Measurements from ENCODE around the gene GDI2.
"Not testable (repeated sequence)": the region's sequence is repeated elsewhere in the genome, so short reads cannot be mapped to it uniquely, and the experiment has no call there.

The GDI2 gene

GRCh38 chr10:5826511-5826910 is 13.3 kb upstream of the GDI2 start:
- DNase-seq = not testable (repeated sequence)

- peak; percentile 88 for DNase-seq
Observed at GRCh38 chr10:5818894-5819293, 5.7 kb upstream of the GDI2 start.

DNA sequence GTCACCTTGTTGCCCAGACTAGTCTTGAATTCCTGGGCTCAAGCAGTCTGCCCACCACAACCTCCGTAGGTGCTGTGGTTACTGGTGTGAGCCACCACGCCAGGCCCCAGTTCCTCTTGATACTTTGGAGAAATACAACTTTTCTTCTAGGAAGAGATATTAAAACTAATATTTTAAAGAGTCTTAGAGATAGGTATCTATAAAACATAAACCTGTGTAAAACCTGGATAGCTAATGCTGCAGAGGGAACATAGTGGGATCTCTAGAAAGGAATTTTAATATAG is 4.8 kb upstream of the GDI2 start:
- DNase-seq = peak; percentile 28

- DNase-seq = peak; percentile 95
Observed at GRCh38 chr10:5817322-5818047, 4.3 kb upstream of the GDI2 start.

DNA sequence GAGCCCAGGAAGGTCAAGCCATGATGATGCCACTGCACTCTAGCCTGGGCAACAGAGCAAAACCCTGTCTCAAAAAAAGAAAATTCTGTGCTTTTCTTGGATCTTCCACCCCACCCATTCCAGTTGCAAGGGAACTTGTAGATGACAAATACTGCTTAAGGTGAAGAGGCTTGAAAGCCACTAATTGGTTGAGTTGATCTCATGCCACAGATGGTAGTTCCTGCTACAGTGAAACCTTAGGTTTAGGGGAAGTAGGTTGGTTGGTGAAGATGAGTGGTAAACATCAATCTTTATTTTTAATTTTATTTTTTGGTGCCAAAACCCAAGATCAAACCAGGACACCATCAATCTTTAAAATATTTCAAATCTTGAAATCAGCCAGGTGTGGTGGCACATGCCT is 2.9 kb upstream of the GDI2 start:
- DNase-seq = peak; percentile 85

DNA sequence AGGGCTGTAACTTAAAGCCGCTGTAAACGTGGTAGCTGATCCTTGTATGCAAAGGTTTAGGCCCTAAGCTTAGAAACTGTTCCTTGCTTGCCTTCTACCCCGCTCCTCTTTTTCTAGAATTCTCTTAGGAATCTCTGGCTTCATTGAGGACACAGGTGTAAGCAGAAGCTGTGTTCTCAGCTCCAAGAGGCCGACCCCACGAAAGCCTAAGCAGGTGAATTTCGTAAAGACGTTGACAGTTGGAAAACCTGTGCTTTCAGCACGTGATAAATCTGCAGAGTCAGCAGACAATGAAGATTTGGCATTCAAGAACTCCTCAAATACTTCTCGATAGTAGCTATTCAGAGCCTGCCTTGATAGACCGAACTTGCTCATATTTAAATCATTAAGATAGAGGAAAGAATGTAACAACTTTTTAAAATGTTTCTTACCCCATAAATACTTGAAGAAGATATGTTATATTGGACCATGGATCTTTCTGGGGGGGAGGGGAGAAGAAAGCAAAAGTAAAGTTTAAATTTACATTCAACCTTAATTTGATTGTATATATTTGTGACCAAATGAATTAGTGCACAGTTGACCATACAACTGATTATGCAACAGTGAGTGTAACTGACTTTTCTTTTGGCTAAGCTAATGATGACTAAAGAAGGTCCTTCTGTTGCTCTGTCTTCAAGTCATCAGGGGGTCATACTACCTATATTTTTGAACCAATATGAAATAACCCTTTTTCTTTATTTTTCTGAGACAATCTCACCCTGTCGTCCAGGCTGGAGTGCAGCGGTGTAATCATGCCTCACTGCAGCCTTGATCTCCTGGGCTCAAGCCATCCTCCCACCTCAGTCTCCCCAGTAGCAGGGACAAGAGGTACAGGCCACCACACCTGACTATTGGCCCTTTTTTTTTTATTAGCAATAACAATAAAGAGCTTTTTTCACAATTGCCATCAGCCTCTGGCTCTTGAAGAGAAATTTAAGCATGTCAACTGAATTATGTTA is 1.2 kb upstream of the GDI2 start:
- DNase-seq = peak; percentile 65

DNA sequence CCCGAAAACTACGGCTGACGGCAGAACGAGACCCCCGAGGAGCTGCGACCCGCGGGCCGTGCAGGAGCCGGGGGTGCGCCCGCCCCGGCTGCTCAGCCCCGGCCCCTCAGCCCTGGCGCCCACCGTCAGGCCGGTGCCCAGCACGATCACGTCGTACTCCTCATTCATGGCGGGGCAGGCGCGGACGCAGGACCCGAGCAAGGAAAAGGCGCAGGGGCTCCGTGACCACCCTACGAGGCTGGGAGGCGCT is 218 bp downstream of the GDI2 start:
- DNase-seq = no peak

GRCh38 chr10:5812283-5813090 is 747 bp downstream of the GDI2 start:
- no peak for DNase-seq

DNA sequence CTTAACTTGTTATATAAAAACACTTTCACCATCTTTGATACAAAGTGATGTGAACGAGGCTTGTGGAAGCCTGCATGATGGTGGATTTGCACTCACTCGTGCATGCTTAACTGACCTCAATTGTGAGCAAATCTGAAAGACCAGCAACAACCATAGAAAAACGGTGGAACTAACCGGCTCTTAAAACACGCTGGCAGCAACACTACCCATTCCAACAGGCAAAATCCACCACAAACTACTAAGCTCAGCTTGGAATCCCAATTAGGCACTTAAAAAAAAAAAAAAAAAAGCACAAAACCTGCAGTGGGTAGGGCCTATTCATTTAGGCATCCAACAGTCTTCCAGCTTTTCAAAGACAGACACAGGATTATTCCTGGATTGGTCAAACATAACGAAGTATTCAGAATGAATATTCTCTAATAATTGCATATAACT is 1.8 kb downstream of the GDI2 start:
- no peak for DNase-seq

- no peak for DNase-seq
Observed at GRCh38 chr10:5810225-5810624, 3.0 kb downstream of the GDI2 start.

- DNase-seq = no peak
Observed at GRCh38 chr10:5809527-5810154, 3.6 kb downstream of the GDI2 start.

DNA sequence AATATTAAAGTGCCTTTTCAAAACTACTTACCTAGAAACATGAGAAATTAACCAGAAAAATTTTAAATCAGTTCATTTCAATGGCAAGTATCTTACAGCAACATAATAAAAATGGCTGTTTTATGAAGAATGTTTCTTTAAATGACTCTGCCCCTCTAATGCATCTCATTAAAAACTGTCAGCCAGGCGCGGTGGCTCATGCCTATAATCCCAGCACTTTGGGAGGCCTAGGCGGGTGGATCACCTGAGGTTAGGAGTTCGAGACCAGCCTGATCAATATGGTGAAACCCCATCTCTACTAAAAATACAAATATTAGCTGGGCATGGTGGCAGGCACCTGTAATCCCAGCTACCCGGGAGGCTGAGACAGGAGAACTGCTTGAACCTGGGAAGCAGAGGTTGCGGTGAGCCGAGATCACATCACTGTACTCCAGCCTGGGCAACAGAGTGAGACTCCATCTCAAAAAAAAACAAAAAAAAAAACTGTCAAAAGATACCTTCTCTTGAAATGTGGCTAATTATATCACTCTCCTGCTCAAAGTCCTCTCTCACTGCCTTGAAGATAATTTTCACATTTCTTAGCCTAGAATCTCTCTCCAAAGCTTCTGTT is 4.3 kb downstream of the GDI2 start:
- not testable (repeated sequence) for DNase-seq

DNA sequence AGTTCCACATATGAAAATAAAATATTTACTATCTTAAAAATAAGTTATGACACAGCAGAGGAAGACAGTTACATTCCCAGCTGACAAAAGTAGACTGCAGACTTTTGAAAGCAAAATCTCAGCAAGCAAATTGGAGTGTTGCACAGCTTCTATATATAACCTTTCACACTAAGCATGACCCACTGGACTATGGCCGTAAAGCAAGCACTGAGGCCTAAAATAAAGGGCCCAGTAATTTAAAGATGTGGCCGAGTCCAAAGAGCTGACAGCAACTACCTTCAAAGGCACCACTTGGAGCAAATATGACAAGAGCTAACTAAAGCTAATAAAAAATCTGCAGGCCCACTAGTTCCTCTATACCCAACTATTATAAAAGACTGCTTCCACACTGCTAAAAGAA is 6.5 kb downstream of the GDI2 start:
- no peak for DNase-seq

DNA sequence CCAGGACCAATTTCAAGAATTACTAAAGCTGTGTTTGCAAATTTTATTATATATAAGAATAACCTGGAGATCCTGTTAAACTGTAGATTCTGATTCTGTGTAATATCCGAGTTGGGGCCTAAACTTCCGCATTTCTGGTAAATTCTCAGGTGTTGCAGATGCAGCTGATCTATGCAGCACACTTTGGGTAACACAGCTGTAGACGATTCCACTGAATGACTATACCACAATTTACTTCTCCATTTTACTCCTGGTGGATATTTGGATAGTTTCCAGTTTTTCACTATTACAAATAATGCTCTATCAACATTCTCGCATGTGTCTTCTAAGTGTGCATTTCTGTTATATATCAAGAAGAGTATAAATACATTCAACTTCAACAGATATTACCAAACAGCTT is 7.5 kb downstream of the GDI2 start:
- DNase-seq = peak; percentile 29

DNA sequence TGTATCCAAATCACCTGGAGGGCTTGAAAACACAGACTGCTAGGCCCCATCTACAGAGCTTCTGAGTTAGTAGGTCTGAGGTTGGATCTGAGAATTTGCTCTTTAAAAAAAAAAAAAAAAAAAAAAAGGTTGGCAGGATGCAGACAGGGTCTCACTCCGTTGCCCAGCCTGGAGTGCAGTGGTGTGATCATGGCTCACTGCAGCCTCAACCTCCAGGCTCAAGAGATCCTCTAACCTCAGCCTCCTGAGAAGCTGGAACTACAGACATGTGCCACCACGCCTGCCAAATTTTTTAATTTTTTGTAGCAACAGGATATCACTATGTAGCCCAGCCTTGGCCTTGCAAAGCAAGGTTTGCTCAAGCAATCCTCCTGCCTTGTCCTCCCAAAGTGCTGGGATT is 8.0 kb downstream of the GDI2 start:
- DNase-seq = no peak

DNA sequence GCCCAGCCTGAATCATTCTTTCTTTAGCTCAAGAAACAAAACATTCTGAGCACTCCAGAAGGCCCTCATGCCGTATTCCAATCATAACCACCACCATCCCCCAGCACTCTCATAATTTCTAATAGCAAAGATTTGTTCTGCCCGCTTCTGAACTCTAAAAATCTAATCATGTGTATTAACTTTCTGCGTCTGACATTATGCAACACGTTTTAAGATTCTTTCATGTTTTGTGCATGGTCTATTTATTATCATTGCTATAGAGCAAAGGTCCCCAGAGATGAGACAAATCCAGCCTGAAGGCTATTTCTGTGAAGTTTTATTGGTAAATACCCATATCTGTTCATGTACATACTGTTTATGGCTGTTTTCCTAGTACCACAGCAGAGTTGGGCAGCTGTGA is 8.8 kb downstream of the GDI2 start:
- DNase-seq = no peak

DNA sequence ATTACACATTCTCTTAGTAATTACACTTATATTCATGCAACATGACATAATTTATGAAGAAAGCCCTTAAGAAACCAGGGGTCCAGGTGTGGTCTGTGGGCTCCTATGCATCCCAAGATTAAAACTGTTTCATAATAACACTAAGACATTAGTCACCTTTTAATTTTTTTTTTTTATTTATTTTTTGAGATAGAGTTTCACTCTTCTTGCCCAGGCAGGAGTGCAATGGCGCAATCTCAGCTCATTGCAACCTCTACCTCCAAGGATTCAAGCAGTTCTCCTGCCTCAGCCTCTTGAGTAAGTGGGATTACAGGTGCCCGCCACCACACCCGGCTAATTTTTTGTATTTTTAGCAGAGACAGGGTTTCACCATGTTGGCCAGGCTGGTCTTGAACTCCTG is 12.5 kb downstream of the GDI2 start:
- DNase-seq = no peak

DNA sequence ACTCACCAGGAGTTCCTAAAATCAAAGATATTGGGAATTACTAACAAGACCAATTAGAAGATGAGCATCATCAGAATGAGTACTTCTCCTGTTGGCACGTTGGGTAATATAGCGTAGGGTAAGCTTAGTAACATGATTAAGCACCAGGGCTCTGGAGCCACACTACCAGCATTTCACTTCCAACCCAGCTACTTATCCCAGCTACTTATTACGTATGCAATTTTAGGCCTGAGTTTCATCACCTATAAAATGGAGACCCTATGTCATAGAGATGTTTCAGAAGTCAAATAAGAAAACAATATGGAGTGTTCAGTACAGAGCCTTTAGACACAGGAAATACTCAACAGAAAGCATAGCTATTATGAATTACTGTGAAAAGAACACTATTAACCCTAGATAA is 19.0 kb downstream of the GDI2 start:
- peak; percentile 46 for DNase-seq

DNA sequence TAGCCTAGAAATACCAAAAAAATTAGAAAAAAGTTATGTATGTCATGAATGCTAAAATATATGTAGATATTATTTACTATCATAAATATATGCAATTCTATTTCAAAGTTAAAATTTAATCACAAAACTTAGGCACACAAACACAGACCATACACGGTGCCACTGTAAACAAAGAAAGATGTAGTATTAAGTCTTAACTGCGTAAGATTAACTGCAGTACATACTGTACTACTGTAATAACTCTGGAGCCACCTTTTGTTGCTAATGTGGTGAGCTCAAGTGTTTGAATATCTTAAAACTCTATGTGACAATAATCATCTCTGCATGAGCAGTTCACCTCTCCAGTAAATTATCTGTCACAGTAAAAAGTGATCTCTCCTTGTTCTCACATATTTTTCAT is 23.6 kb downstream of the GDI2 start:
- no peak for DNase-seq

DNA sequence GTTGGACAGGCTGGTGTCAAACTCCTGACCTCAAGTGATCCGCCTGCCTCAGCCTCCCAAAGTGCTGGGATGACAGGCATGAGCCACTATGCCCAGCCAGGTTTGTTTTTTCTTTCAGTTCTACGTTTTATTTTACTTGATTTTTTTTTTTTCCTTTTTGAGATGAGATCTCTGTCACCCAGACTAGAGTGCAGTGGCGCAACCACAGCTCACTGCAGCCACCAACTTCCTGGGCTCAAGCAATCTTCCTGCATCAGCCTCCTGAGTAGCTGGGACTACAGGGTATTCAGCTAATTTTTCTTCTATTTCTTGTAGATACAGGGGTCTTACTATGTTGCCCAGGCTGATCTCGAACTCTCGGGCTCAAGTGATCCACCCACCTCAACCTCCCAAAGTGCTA is 24.3 kb downstream of the GDI2 start:
- peak; percentile 15 for DNase-seq

DNA sequence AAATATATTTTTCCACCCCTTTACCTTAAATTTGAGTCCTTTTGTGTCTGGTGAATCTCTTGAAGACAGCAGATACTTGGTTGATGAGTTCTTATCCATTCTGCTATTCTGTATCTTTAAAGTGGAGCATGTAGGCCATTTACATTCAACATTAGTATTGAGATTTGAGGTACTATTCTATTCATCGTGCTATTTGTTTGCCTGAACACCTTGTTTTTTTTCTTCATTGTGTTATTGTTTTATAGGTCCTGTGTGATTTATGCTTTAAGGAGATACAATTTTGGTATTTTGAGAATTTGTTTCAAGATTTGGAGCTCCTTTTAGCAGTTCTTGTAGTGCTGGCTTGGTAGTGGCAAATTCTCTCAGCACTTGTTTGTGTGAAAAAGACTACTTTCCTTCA is 29.9 kb downstream of the GDI2 start:
- no peak for DNase-seq

- no peak for DNase-seq
Observed at GRCh38 chr10:5782174-5782573, 31.1 kb downstream of the GDI2 start.

DNA sequence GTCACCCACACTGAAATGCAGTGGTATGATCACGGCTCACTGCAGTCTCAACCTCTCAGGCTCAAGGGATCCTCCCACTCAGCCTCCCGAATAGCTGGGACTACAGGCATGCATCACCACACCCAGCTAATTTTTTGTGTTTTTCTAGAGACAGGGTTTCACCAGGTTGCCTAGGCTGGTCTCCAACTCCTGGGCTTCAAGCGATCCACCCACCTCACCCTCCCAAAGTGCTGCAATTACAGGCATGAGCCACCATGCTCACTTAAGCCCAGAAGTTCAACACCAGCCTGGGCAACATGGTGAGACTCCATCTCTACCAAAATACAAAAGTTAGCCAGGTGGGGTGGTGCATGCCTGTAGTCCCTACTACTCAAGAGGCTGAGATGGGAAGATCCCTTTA is 33.5 kb downstream of the GDI2 start:
- no peak for DNase-seq
